GM19239 (cell line): ENCODE results near the gene ADCY5.

Experiments
- DNase-seq: peaks from one replicate; pipeline ENCODE4 v3.0.0; 2011; ENCODE audit warnings: low spot score; ENCODE audit not compliant: insufficient read length
- FAIRE-seq: peaks from 2 replicates; lab custom pipeline; 2011; peaks lifted over from hg19 to GRCh38; lab: Jason Lieb, UNC

ADCY5 gene

DNA sequence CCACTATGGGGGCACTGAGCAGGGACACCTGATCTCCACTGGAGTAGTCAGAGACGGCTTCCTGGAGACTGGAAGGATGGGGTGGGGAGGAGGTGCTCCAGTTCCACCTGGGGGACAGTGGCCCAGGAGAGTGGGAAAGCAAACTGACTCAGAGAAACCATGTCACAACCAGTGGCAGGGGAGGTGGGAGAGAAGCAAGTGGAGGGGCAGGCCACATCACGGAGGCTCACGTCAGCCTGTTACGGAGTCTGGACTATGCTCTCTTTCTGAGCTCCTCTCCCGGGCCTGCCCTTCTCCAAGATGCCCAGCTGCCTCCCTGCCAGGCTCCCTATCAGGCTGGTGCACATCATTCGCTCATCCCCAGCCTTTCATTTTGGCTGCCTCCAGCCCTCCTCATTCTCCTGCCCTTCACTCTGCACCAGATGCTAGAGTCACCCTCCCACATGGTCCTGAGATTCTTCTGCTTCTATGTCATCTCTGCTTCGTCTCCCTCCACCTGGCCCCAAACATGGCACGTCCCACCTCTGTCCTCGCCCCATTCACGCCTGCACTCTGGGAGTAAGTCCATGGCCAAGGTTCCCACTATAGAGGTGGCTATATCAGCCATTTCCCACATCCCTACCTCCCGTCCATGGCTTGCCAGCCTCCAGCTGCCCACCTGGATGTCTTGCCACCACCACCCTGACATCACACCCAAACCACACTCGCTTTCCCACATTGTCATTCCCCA lies 100.3 kb downstream of the ADCY5 start:
- DNase-seq (no peak), FAIRE-seq (no peak)

GRCh38 chr3:123347691-123348264 lies 101.1 kb downstream of the ADCY5 start:
- DNase-seq (no peak), FAIRE-seq (no peak)

GRCh38 chr3:123347205-123347604 lies 101.7 kb downstream of the ADCY5 start:
- DNase-seq (no peak), FAIRE-seq (no peak)

DNA sequence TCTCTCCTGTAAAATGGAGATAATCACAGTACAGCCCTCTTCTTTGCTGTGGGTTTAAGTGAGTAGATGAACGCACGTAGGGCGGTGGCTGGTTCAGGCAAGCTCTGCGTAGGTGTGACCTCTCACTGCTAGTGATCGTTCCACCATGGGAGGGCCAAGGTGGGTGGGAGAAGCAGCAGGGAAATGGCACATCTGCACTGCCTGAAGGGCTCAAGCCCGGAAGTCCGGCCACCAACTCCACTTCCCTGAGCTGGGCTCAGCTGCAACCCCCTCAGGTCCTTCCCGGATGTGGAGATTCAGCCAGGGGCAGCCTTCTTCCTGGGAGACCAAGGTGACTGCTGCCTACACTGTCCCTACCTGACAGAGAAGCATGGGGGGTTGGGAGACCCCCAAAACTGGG lies 102.9 kb downstream of the ADCY5 start:
- FAIRE-seq (no peak), DNase-seq (no peak)

GRCh38 chr3:123344907-123345594 lies 103.8 kb downstream of the ADCY5 start:
- DNase-seq (no peak), FAIRE-seq (no peak)

DNA sequence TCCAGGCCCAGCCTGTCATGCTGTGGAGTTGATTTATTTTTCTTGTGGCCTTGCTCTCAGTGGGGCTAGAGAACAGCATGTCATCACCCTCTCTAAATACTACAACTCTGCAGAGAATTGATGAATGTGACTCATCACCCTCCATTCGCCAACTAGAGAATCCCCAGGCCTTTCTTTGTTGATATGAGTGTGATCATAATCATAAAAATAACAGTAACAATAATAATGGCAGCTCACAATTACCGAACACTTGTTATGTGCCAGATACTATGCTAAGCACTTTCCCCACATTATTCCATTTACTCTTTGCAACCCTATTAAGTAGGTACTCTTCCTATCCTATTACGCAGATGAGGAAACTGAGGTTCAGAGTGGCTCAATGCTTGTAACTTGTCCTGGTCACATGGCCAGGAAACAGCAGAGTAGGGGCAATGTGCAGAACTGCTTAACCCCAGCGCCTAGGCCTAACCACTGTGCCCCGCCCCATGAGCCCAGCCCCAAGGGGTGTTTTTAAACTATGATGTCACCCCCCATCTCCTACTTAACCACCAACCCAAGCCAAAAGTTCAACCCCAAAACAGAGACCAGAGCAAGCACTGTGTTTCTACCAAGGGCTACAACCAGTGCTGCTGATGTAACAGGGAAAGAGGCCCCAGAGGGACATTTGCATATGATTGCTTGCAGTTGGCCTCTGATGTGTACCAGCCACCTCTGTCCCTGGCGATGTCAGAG lies 104.5 kb downstream of the ADCY5 start:
- FAIRE-seq (no peak), DNase-seq (no peak)

DNA sequence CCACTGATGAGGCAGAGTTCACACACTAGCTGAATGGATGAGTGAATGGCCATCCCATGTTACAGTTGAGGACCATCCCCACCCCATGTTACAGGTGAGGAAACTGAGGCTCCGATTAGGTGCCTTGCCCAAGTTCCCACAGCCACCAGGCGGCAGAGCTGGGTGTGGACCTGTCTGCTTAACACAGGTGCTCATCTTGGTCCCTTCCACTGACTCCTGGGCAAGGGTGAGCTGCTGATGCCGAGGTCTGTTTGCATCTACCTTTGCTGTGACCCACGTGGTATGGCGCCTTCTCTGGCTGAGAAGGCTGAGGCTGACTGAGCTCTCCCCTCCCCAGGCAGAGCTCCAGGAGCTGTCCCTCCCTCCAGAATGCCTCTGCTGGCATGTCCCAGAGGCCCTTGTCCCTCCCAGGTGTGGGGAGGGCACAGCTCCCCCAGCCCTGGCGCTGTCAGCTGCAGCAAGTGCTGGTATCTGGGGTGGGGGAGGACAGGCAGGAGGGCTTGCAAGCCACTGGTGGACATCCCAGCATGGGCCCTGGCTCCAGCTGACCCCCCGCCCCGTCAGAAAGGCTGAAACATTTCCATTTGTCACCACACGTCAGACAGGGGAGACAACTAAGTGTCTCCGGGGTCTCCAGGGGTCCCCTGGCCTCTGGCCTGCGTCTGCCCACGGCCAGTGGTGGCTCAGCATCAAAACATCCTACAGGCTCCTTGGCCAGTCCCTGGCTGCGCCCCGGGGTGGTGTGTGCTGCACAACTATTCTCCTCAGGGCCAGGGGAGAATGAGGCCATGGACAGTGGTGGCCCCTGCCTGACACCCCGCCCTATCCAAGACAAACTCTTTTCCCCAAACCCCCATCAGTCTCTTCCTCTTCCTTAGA lies 105.4 kb downstream of the ADCY5 start:
- DNase-seq (no peak), FAIRE-seq (no peak)

GRCh38 chr3:123342631-123343080 lies 106.2 kb downstream of the ADCY5 start:
- DNase-seq (no peak), FAIRE-seq (no peak)

GRCh38 chr3:123341871-123342630 lies 106.8 kb downstream of the ADCY5 start:
- FAIRE-seq (no peak), DNase-seq (no peak)

DNA sequence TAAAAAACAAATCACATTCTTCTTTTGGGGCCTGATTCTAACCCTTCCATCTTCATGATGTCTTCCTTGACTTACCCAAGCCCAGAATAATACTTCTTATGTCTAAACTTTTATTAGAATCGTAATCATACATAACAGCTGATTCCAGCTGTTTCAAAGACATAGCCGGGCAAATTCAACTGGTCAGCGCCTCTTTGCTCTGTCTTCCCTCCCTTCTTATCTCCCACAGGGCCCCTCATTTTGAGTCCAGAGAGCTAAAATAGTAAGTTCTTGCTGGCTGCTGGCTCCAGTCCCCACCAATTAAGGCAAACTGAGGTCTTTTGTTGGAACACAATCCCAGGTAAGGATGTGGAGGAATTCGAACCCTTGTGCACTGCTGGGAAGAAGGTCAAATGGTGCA lies 108.6 kb downstream of the ADCY5 start:
- no peak for FAIRE-seq
- no peak for DNase-seq

DNA sequence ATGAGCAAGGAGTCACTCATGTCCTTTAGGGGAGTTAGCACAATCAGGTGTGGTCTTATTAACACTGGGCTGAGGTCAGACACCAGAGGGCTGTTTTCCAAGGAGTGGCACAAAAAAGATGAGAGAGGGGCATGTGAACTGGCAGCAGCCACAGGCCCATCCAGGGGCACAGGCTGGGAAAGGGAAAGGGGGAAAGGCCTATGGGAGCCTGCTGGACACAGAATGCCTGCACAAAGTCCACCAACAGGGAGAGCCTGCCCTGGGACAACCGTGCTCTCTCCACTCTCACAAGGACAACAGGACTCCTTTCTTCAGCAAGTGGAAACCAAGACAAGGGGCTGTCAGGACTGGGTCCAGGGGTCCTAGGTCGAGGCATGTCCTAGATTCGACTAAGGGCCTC lies 109.6 kb downstream of the ADCY5 start:
- FAIRE-seq (no peak), DNase-seq (no peak)

DNA sequence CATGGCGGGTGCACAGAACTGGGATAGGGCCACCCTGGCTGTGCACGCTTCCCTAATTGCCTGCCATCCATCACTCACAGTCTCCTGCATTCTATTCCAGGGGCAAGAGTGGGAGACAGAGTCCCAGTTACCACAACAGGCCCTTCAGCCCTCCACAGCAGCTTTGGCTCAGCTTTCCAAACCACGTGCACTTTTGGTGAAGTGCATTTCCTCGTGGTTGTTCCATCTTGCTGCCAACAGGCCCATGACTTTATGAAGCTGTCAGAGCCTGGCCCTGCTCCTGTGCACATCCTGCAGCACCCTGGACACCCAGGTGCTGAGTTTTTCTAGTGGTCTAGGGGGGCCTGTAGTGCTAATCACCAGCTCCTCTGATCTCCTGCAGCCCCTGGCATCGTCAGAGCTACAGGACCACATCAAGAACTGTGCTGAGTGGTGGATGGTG lies 110.2 kb downstream of the ADCY5 start:
- DNase-seq (no peak), FAIRE-seq (no peak)

DNA sequence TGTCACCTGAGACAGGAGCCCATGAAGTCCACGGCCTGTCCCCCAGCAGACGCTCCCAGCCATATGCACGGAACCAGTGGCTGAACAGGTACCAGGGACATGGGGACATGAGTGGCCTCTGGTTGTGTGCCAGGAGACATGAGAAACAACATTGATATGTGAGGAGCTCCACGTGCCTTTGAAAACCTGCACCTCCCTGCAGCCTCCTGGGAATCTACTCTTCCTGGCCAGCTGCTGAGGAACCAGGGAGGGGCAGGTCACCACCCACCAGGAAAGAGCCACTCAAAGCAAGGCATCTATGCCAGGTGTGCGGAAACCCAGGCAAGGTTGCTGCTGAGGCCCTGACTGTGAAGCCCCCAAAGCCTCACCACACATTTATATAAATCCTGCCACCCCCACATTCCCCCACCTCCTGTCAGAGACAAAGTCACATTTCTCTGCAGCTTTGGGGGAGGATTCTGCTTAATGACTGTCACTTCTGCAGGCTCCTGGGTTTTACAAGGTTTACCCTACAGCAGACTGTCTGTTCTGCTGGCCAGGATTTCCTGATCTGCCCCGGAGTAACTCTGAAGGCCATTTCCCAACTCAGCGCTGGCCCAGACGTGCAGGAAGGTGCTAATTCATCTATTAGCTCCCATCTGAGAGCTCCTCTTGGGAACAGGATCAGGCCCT lies 110.8 kb downstream of the ADCY5 start:
- FAIRE-seq: no peak
- DNase-seq: no peak

DNA sequence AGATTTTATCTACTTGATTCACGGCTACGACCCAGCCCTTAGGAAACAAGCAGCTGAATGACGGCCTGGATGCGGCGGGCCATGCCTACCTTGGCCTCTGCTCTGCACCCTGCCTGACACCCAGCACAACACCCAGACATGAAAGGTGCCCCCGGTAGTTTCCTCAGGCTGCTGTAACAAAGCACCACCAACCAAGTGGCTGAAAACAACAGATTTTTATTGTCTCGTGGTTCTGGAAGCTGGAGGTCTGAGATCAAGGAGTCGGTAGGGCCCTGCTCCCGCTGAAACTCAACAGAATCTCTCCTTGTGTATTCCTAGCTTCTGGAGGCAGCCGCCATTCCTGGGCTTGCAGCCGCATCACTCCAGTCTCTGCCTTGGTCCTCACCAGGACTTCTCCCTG lies 111.7 kb downstream of the ADCY5 start:
- FAIRE-seq (no peak), DNase-seq (no peak)

GRCh38 chr3:123336441-123336851 lies 112.4 kb downstream of the ADCY5 start:
- DNase-seq: no peak
- FAIRE-seq: no peak

DNA sequence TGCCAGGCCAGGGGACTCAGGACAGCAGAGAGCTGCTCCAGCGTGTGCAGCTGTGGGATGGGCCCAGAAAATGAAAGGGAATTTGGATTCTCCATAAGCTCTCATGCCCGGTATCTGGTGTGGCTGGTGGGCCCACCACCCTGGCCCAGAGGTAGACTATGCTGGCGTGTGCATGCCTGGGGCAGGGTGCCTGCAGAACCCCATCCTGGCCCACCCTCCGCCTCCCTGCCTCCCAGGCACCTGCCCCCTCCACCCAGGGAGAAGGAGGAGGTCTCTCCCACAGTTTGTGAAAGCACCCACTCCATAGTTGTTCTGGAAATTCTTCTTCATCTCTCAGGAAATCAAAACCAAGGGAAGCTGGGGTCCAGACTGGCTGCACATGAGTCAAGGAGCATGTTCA lies 112.9 kb downstream of the ADCY5 start:
- no peak for FAIRE-seq

DNA sequence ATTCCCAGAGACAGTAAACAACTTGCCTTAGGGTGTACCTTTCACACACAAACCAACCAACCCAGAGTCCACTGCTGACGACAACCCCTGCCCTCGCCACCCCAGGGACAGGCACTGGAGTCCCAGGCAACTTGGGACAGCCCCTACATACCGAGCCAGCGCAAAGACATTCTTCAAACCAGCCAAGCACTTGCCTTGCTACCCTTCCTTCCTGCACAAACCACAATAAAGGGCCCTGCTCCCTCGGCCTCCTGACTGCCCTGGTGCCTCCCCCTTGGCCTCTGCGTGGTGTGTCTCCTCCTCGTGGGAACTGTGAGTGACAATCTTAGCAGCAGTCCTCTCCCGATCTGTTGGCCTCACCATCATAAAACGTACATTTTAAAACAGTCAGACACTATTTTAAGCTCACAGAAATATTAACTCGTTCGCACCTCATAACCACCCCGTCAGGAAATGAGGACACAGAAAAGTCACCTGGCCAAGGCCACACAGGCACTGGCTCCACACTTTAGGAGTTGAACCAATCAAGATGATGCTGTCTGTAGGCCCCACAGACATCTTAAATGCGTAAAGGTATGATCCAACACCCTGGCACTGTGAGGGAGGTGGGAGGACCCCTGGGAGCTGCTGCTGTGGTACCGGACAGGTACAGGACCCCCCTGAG lies 113.8 kb downstream of the ADCY5 start:
- FAIRE-seq (peak; percentile 82), DNase-seq (peak; percentile 38)

More for the DNA sequence above, 112.9 kb downstream of the ADCY5 start:
- DNase-seq: no peak

DNA sequence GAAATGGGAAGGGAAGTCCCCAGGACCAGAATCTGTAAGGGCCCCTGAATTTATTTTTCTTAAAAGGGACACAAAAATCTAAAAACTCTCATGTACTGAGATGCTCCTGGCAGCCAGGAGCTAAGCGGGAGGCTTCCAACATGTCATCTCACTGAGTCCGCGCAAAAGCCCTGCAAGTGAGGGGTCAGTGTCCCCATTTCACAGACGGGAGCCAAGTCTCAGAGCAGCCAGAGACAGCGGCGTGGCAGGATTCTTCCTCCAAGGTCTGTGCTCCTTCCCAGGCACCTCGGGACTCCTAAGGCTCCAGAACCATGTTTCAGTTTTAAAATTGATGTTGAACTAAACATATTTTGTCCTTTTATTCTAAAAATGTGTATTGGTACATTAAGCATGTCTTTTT lies 114.8 kb downstream of the ADCY5 start:
- no peak for FAIRE-seq
- no peak for DNase-seq
